ENCODE results near the gene HLA-G.
A peak's percentile ranks its signal among the peaks of the same experiment; 100 is the strongest.

HLA-G gene

DNA sequence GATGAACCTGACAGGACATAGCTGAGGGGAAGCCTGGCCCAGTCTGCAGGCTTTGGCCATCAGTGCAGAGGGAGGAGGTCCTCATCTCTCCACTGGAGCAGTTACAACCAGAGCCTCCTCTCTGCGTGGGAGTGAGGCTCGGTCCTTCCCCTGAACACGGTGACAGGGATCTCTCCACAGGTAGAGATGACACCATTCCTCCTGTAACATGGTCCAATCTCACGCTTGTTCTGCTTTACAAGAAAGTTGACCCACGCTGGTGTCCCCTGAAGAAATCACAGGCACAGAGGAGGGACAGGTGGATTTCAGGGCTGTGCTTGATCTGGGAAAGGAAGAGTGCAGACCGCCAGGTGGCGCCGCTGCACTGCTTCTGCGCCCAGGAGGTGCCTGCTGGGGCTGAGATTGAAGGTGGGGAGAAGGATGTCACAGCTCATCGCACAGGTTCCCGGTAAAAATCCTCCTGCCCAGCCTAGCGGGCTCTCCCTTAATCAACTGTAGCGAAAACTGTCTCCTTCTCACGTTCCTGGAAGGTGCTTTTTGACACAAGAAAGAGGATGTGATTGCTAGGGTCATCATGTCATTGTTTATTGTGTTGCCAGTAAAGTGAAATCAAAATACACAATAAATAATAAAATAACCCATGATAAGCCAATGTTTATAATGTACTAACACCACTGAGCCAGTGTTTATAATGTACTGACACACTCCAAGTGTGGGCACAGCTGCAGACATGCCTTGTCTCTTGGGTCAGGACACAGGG is 20.4 kb downstream of the HLA-G start:
- H3K27me3 ChIP-seq (ENCODE audit: control insufficient read depth, insufficient read depth, low read length): peaks cover 40% of the 10 kb centered on the region
- H3K9me3 ChIP-seq (ENCODE audit: control insufficient read depth, insufficient read depth, low read length): no peaks in the 10 kb centered on the region
- H3K36me3 ChIP-seq (ENCODE audit: control insufficient read depth, insufficient read depth, low read length): no peaks in the 10 kb centered on the region
- no peak overlapping the region for H3K4me3 ChIP-seq (ENCODE audit: low read depth, low read length)
- no peak overlapping the region for H3K9ac ChIP-seq (ENCODE audit: low read depth, low read length)
- no peaks in the 10 kb centered on the region for H3K4me1 ChIP-seq (ENCODE audit: control insufficient read depth, insufficient read depth, low read length)

DNA sequence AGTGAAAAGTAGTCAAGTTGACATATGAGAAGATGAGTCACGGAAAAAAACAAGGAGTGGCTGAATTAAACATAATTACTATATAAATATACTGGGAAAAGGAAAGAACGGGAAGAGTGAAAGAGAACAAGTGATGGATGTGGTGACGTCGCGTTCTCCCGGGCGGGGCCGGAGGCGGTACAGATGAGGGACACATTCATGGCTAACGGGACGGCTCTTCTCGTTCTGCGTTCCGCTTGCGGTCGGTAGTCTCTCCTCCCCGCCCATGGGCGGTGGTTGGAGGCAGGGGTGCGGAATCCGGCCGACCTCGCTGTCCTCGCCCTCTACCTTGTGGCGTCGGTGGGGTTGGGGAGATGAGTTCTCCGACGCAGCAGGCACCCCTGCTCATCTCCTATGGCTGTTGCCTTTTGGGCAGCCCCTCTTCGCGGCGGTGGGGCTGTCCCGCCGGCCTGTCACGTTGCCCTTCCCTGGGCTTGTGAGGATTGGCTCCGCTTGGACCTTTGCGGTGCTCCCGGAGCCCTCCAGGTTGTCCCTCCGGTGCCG is 22.5 kb downstream of the HLA-G start:
- no peak overlapping the region for H3K9ac ChIP-seq (ENCODE audit: low read depth, low read length)
- no peaks in the 10 kb centered on the region for H3K9me3 ChIP-seq (ENCODE audit: control insufficient read depth, insufficient read depth, low read length)
- H3K4me3 ChIP-seq (ENCODE audit: low read depth, low read length): peak overlapping the region; percentile 48
- no peaks in the 10 kb centered on the region for H3K36me3 ChIP-seq (ENCODE audit: control insufficient read depth, insufficient read depth, low read length)
- H3K27me3 ChIP-seq (ENCODE audit: control insufficient read depth, insufficient read depth, low read length): peaks cover 48% of the 10 kb centered on the region
- no peaks in the 10 kb centered on the region for H3K4me1 ChIP-seq (ENCODE audit: control insufficient read depth, insufficient read depth, low read length)

DNA sequence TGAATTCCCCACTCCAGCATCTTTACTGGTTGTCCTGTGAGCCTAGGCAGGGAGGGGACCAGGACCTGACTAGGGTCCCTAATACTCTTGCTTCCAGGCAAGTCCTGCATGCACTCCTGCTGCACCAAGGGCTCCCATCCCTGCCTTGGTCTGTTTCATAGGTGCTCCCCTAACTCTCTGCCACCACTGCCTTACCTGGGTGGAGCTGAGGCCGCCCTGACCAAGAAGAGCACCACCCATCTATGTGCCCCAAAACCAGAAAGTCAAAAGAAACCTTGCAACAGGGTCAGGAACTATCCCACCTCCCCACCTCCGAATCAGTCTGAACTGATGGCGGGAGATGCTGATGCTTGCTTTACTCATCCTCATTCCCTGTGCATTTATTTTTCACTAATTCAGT is 23.6 kb downstream of the HLA-G start:
- Histone ChIP-seq H3K9ac (ENCODE audit: low read depth, low read length) (no peak overlapping the region), H3K4me3 (ENCODE audit: low read depth, low read length) (no peak overlapping the region), H3K9me3 (ENCODE audit: control insufficient read depth, insufficient read depth, low read length) (no peaks in the 10 kb centered on the region), H3K4me1 (ENCODE audit: control insufficient read depth, insufficient read depth, low read length) (no peaks in the 10 kb centered on the region), H3K36me3 (ENCODE audit: control insufficient read depth, insufficient read depth, low read length) (no peaks in the 10 kb centered on the region), H3K27me3 (ENCODE audit: control insufficient read depth, insufficient read depth, low read length) (peaks cover 50% of the 10 kb centered on the region)

DNA sequence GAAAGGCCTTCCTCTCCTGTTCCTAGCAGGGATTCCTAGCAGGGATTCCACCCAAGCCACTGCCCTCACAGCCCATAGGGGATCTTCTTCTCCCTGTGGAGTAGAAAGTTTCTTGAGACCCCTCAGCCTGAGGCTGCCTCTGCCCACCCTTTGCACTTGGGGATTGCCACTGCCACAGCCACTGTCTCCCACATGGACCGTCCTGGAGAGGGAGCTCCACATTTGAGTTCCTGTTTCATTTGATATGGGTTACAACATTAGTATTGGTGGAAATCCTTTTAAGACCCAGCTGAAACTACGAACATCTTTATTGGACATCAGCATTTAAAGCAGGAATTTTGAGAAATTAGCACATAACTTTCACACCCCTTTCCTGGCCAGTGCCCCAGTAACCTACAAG is 25.6 kb downstream of the HLA-G start:
- Histone ChIP-seq H3K36me3 (ENCODE audit: control insufficient read depth, insufficient read depth, low read length) (no peaks in the 10 kb centered on the region), H3K9me3 (ENCODE audit: control insufficient read depth, insufficient read depth, low read length) (no peaks in the 10 kb centered on the region), H3K27me3 (ENCODE audit: control insufficient read depth, insufficient read depth, low read length) (peaks cover 49% of the 10 kb centered on the region), H3K4me1 (ENCODE audit: control insufficient read depth, insufficient read depth, low read length) (no peaks in the 10 kb centered on the region), H3K9ac (ENCODE audit: low read depth, low read length) (no peak overlapping the region), H3K4me3 (ENCODE audit: low read depth, low read length) (no peak overlapping the region)

DNA sequence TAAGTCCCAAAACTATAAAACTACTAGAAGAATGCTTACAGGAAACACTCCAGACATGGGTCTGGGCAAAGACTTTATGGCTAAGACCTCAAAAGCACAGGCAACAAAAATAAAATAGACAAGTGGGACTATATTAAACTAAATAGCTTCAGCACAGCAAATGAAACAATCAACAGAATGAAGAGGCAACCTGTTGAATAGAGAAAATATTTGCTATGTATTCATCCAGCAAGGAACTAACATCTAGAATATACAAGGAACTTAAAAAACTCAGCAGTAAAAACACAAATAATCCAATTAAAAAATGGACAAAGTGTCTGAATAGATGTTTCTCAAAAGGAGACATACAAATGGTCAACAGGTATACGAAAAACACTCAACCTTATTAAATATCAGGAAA is 30.4 kb downstream of the HLA-G start:
- no peak overlapping the region for H3K4me3 ChIP-seq (ENCODE audit: low read depth, low read length)
- H3K9ac ChIP-seq (ENCODE audit: low read depth, low read length): no peak overlapping the region
- no peaks in the 10 kb centered on the region for H3K36me3 ChIP-seq (ENCODE audit: control insufficient read depth, insufficient read depth, low read length)
- H3K9me3 ChIP-seq (ENCODE audit: control insufficient read depth, insufficient read depth, low read length): no peaks in the 10 kb centered on the region
- peaks cover 25% of the 10 kb centered on the region for H3K27me3 ChIP-seq (ENCODE audit: control insufficient read depth, insufficient read depth, low read length)
- H3K4me1 ChIP-seq (ENCODE audit: control insufficient read depth, insufficient read depth, low read length): no peaks in the 10 kb centered on the region

DNA sequence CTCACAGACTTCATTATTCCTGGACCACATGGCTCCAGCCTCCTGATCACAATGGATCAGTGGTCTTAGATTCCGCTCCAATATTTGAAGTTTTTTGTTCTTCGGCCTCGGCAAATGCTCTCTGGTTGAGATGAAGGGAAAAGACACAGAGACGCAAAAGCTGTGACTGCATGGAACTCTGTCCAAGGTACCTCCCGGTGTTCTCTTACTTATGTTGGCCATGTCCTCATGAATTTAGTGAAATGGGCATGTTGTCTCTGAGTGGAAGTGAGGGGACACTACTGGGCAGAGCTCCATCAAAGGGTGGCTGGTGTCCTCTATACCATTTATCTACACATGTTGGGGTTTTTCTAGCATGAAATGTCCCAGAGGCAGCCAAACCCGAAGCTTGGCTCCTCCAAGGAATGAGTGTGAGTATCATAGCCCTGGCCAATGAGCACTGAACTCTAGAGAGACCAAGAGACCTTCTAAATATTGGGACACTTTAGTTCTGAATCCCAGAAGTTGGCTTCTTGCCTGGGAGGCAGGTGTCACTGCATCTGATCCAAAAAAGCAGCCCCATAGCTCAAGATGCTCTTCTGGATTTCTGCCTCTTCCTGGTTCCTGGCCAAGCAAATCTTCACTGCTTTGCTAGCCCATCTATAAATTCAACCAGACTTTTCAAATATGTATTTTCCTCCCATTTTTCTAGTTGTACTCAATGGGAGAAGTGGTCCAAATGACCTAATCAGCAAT is 34.1 kb downstream of the HLA-G start:
- no peak overlapping the region for H3K4me3 ChIP-seq (ENCODE audit: low read depth, low read length)
- H3K27me3 ChIP-seq (ENCODE audit: control insufficient read depth, insufficient read depth, low read length): peaks cover 44% of the 10 kb centered on the region
- H3K4me1 ChIP-seq (ENCODE audit: control insufficient read depth, insufficient read depth, low read length): no peaks in the 10 kb centered on the region
- no peaks in the 10 kb centered on the region for H3K36me3 ChIP-seq (ENCODE audit: control insufficient read depth, insufficient read depth, low read length)
- H3K9me3 ChIP-seq (ENCODE audit: control insufficient read depth, insufficient read depth, low read length): no peaks in the 10 kb centered on the region
- H3K9ac ChIP-seq (ENCODE audit: low read depth, low read length): no peak overlapping the region

DNA sequence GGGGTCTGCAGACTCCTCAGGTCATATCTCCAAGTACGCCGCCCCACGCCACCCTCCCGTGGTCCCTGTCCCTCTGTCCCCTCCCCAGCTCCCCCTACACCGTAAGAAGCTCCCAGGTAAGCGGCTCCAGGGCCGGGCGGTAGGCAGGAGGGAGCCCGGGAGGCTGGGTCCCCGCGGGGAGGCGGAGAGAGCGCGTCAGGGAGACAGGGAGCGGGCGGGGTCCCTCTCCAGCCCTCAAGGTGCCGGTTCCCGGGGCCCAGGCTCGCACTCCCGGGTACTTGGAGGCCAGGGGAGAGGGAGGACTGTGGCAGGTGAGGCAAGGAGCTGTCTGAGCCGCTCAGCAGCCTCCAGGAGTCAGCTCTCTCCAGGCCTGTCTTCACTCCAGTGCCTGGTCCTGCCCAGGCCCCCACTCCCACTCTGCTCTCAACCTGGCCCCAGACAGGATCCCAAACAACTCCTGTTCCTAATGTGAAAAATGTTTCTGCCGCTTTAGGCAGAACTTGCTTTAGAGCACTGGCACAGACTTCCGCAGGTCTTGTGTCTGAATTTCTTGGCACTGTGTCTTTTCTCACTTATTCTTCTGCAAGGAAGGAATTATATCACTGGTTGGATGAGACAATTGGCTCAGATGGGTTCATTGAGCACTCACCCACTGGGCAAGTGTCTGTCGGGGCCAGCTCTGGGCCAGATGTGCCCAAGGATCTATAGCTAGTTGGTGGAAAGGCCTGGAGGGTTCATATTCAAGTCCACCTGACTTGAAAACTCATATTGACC is 36.6 kb downstream of the HLA-G start:
- Histone ChIP-seq H3K4me3 (ENCODE audit: low read depth, low read length) (peak overlapping the region; percentile 55), H3K9ac (ENCODE audit: low read depth, low read length) (peak overlapping the region; percentile 37), H3K36me3 (ENCODE audit: control insufficient read depth, insufficient read depth, low read length) (no peaks in the 10 kb centered on the region), H3K4me1 (ENCODE audit: control insufficient read depth, insufficient read depth, low read length) (no peaks in the 10 kb centered on the region), H3K9me3 (ENCODE audit: control insufficient read depth, insufficient read depth, low read length) (no peaks in the 10 kb centered on the region), H3K27me3 (ENCODE audit: control insufficient read depth, insufficient read depth, low read length) (peaks cover 56% of the 10 kb centered on the region)

DNA sequence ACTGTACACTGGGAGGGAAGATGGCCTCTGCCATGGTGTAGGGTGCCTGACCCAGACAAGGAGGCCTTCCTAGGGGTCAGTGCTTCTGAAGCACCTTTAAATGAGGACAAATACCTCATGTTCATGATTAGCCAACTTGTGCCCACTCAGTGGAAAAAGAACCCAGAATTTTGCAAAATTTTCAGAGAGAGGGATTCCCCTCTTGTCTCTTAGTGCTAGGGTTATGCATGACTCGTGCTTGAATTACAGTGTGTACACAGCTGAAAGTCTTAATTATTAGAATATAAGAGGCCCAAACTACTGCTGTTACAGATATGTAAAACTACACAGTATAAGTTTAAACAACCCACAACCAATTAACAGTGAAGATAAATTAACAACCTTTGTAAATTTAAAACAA is 38.0 kb downstream of the HLA-G start:
- no peak overlapping the region for H3K4me3 ChIP-seq (ENCODE audit: low read depth, low read length)
- H3K36me3 ChIP-seq (ENCODE audit: control insufficient read depth, insufficient read depth, low read length): no peaks in the 10 kb centered on the region
- H3K4me1 ChIP-seq (ENCODE audit: control insufficient read depth, insufficient read depth, low read length): no peaks in the 10 kb centered on the region
- H3K9me3 ChIP-seq (ENCODE audit: control insufficient read depth, insufficient read depth, low read length): no peaks in the 10 kb centered on the region
- peaks cover 51% of the 10 kb centered on the region for H3K27me3 ChIP-seq (ENCODE audit: control insufficient read depth, insufficient read depth, low read length)
- no peak overlapping the region for H3K9ac ChIP-seq (ENCODE audit: low read depth, low read length)

DNA sequence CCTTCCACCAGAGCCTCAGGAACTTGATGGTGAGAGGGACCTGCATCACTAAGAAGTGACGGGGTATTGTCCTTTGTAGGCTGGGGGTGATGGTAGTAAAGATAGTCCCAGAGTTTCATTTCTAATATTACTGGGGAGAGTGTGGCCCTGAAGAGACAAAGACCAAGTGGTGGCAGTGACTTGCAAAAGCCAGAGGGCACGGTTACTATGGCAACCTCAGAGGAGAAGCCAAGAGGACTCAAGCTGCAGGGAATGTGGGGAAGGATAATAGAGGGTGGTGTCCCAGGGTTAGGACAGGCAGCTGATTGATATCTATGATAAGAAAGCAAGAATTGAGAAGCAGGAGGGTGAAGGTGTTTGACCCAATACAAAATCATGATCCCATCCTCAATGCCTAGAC is 42.5 kb downstream of the HLA-G start:
- no peaks in the 10 kb centered on the region for H3K9me3 ChIP-seq (ENCODE audit: control insufficient read depth, insufficient read depth, low read length)
- H3K4me3 ChIP-seq (ENCODE audit: low read depth, low read length): no peak overlapping the region
- H3K9ac ChIP-seq (ENCODE audit: low read depth, low read length): no peak overlapping the region
- H3K27me3 ChIP-seq (ENCODE audit: control insufficient read depth, insufficient read depth, low read length): peaks cover 24% of the 10 kb centered on the region
- no peaks in the 10 kb centered on the region for H3K36me3 ChIP-seq (ENCODE audit: control insufficient read depth, insufficient read depth, low read length)
- no peaks in the 10 kb centered on the region for H3K4me1 ChIP-seq (ENCODE audit: control insufficient read depth, insufficient read depth, low read length)

DNA sequence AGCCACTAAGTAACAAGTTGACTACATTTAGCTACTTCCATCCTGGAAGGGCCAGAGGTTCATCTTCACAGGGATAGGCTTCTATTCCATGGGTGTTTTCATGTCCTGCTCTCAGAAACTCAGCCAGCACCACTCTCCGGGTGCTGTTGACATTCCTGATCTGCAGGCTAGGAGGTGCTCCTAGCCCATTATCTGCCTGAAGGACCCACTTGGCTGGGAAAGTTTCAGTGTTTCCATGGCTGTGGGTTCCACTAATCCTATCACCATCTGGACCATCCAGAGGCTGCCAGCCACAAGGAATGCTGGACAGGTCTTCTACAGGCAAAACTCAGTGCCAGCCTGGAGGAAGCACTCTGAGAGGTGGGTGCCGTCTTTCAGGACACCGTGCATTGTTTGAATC is 45.2 kb downstream of the HLA-G start:
- Histone ChIP-seq H3K4me1 (ENCODE audit: control insufficient read depth, insufficient read depth, low read length) (no peaks in the 10 kb centered on the region), H3K4me3 (ENCODE audit: low read depth, low read length) (no peak overlapping the region), H3K27me3 (ENCODE audit: control insufficient read depth, insufficient read depth, low read length) (peaks cover 3% of the 10 kb centered on the region), H3K9me3 (ENCODE audit: control insufficient read depth, insufficient read depth, low read length) (no peaks in the 10 kb centered on the region), H3K36me3 (ENCODE audit: control insufficient read depth, insufficient read depth, low read length) (no peaks in the 10 kb centered on the region), H3K9ac (ENCODE audit: low read depth, low read length) (no peak overlapping the region)

DNA sequence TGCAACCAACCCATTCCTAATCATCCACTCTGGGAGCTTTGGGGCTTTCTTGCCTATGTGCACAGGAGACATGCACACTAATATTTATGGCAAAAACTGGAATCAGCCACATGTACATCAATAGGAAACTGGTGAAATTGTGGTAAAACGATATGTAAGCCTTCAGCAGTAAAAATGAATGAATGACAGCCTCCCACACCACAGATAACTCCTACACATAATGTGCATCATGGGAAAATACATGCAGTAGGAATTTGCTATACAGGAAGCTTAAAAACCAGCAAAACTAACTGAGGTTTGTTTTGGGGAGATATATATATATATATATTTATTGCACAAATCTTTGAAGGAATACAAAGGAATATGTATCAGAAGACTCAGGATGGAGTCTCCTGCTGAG is 47.6 kb downstream of the HLA-G start:
- Histone ChIP-seq H3K27me3 (ENCODE audit: control insufficient read depth, insufficient read depth, low read length) (no peaks in the 10 kb centered on the region), H3K36me3 (ENCODE audit: control insufficient read depth, insufficient read depth, low read length) (no peaks in the 10 kb centered on the region), H3K9me3 (ENCODE audit: control insufficient read depth, insufficient read depth, low read length) (no peaks in the 10 kb centered on the region), H3K9ac (ENCODE audit: low read depth, low read length) (no peak overlapping the region), H3K4me1 (ENCODE audit: control insufficient read depth, insufficient read depth, low read length) (no peaks in the 10 kb centered on the region), H3K4me3 (ENCODE audit: low read depth, low read length) (no peak overlapping the region)
